Caco-2 (cell line): ENCODE data around the gene LIN28A. TPM values are rescaled to one million over a fixed set of nuclear protein-coding genes. Genes with fewer than 3 reads are reported as not detected.

Experiments used
- BruUV-seq: library from RNA; stranded (reverse); fragments of 400-500 nt; replicated peaks from 2 replicates; lab custom pipeline; 2021; lab: Mats Ljungman, UMichigan
- CTCF ChIA-PET: fragments of 300-600 bp; sonication (Branson Sonifier 250); formaldehyde crosslinking; loops from one replicate; lab custom pipeline; 2022; ENCODE audit warnings: antibody characterized with exemption; lab: Charles Lee
- POLR2A ChIA-PET: fragments of 300-600 bp; sonication (Branson Sonifier 250); formaldehyde crosslinking; loops from one replicate; lab custom pipeline; 2022; ENCODE audit warnings: antibody characterized with exemption; lab: Charles Lee
- DNase-seq, 2 experiments: peaks; one replicate each; pipeline versions ENCODE4 v3.0.0 to v3.0.0-alpha.2; 2020 to 2022
- H3K27me3 ChIP-seq: replicated peaks from 2 replicates; pipeline ENCODE4 v1.6.0; 2011; ENCODE audit warnings: low read length; ENCODE audit not compliant: control insufficient read depth, insufficient read depth
- H3K36me3 ChIP-seq: 2 replicates; pipeline ENCODE4 v1.5.1; 2011; ENCODE audit warnings: low read length; ENCODE audit not compliant: control insufficient read depth, insufficient read depth
- H3K4me1 ChIP-seq: fragments of 250-450 bp; sonication (Bioruptor Pico); 2 replicates; pipeline ENCODE4 v1.5.1; 2020; ENCODE audit warnings: mild to moderate bottlenecking
- H3K4me3 ChIP-seq: 2 replicates; pipeline ENCODE4 v1.5.1; 2011; ENCODE audit warnings: low read depth, mild to moderate bottlenecking, control low read depth, low read length
- H3K9me3 ChIP-seq: fragments of 250-450 bp; sonication (Bioruptor Pico); 2 replicates; pipeline ENCODE4 v1.5.1; 2020; ENCODE audit warnings: mild to moderate bottlenecking, moderate library complexity
- H3K27ac Mint-ChIP-seq: one replicate; pipeline ENCODE4 v1.8.0; 2022; ENCODE audit warnings: mixed read lengths; ENCODE audit not compliant: unreplicated experiment
- H3K27me3 Mint-ChIP-seq: one replicate; pipeline ENCODE4 v1.8.0; 2022; ENCODE audit warnings: mixed read lengths; ENCODE audit not compliant: insufficient read depth, unreplicated experiment
- H3K36me3 Mint-ChIP-seq: one replicate; pipeline ENCODE4 v1.8.0; 2022; ENCODE audit warnings: mild to moderate bottlenecking, mixed read lengths; ENCODE audit not compliant: insufficient read depth, unreplicated experiment
- H3K4me1 Mint-ChIP-seq: one replicate; pipeline ENCODE4 v1.8.0; 2022; ENCODE audit warnings: low read depth, mixed read lengths; ENCODE audit not compliant: unreplicated experiment
- H3K4me3 Mint-ChIP-seq: one replicate; pipeline ENCODE4 v1.8.0; 2022; ENCODE audit warnings: mild to moderate bottlenecking, moderate library complexity, mixed read lengths; ENCODE audit not compliant: unreplicated experiment
- H3K9me3 Mint-ChIP-seq: one replicate; pipeline ENCODE4 v1.8.0; 2022; ENCODE audit warnings: mixed read lengths; ENCODE audit not compliant: unreplicated experiment
- CTCF ChIP-seq, 2 experiments: fragments of 200-600 bp in 1 of 2; IDR thresholded peaks; 1 replicate in 1 of 2; 2 replicates in 1 of 2; pipeline versions ENCODE4 v1.5.1 to v1.8.0; 2011 to 2022; ENCODE audit warnings: antibody characterized with exemption in 1 of 2, control low read depth in 1 of 2, inconsistent platforms in 1 of 2, low read depth in 1 of 2, low read length in 1 of 2, mild to moderate bottlenecking in 1 of 2, moderate library complexity in 1 of 2; ENCODE audit not compliant: insufficient read depth in 1 of 2, severe bottlenecking in 1 of 2, unreplicated experiment in 1 of 2
- intact Hi-C: fragments of 100-400 bp; cut with micrococcal nuclease; formaldehyde crosslinking; loops from one replicate; pipeline ENCODE4 v1.10.0; 2022; ENCODE audit not compliant: unreplicated experiment
- total RNA-seq: library from RNA; stranded (reverse); gene quantifications from 2 replicates; pipeline ENCODE4 v1.2.3, GENCODE V29; 2022

Gene LIN28A
- total RNA-seq, 1 experiment from 2014 or later = 5.7 TPM

DNA sequence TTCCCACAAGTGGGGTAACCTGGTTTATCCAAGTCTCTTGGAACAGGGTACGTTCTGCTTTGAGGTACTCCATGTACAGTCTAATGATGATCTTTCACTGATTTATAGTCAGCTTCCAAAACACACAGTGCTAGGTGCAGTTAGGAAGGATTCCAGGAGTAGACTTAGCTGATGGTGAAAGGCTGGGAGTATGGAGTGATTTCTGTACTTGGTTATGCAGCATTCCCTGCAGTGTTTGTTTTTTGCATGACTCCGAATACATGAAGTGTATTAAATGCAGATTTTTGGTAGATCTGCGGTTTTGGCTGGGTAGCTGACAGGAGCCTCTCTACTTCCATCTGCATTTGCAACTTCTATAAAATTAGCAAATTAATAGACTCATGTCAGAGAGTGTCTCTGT, 65.4 kb downstream of the LIN28A start:
- no peaks in the 10 kb centered on the region for H3K9me3 ChIP-seq
- intact Hi-C loops = no loop called here
- no peak overlapping the region for H3K4me3 ChIP-seq
- H3K36me3 Mint-ChIP-seq = peaks cover 92% of the 10 kb centered on the region
- no peak overlapping the region for H3K27ac Mint-ChIP-seq
- no peak for DNase-seq
- TF ChIP-seq CTCF (IDR thresholded peaks at IDR 0.05; ENCODE audit: insufficient read depth in 1 of 2, low read depth in 1 of 2, low read length in 1 of 2, severe bottlenecking in 1 of 2, unreplicated experiment in 1 of 2) = no peak
- peaks cover 15% of the 10 kb centered on the region for H3K4me1 ChIP-seq
- H3K36me3 ChIP-seq = peaks cover 3% of the 10 kb centered on the region
- BruUV-seq = no TSS peak
- H3K27me3 Mint-ChIP-seq = no peaks in the 10 kb centered on the region
- H3K4me3 Mint-ChIP-seq = no peak overlapping the region
- ChIA-PET CTCF (no interaction called here), POLR2A (no interaction called here)
- no peaks in the 10 kb centered on the region for H3K9me3 Mint-ChIP-seq
- peaks cover under 1% of the 10 kb centered on the region for H3K4me1 Mint-ChIP-seq
- no peaks in the 10 kb centered on the region for H3K27me3 ChIP-seq

- intact Hi-C loops = no loop called here
- H3K36me3 ChIP-seq = peaks cover 3% of the 10 kb centered on the region
- H3K4me1 ChIP-seq = peaks cover 15% of the 10 kb centered on the region
- Mint-ChIP-seq H3K4me3 (no peak overlapping the region), H3K4me1 (no peaks in the 10 kb centered on the region), H3K27me3 (no peaks in the 10 kb centered on the region), H3K9me3 (no peaks in the 10 kb centered on the region), H3K27ac (no peak overlapping the region), H3K36me3 (peaks cover 90% of the 10 kb centered on the region)
- no peak for TF ChIP-seq CTCF (IDR thresholded peaks at IDR 0.05; ENCODE audit: insufficient read depth in 1 of 2, low read depth in 1 of 2, low read length in 1 of 2, severe bottlenecking in 1 of 2, unreplicated experiment in 1 of 2)
- H3K9me3 ChIP-seq = no peaks in the 10 kb centered on the region
- BruUV-seq = no TSS peak
- DNase-seq = no peak
- H3K27me3 ChIP-seq = no peaks in the 10 kb centered on the region
- ChIA-PET CTCF (no interaction called here), POLR2A (no interaction called here)
- H3K4me3 ChIP-seq = no peak overlapping the region
Observed at GRCh38 chr1:26476958-26477357, 66.3 kb downstream of the LIN28A start.

- Mint-ChIP-seq H3K27ac (no peak overlapping the region), H3K27me3 (no peaks in the 10 kb centered on the region), H3K9me3 (no peaks in the 10 kb centered on the region), H3K4me3 (no peak overlapping the region), H3K36me3 (peaks cover 91% of the 10 kb centered on the region), H3K4me1 (no peaks in the 10 kb centered on the region)
- peaks cover 15% of the 10 kb centered on the region for H3K4me1 ChIP-seq
- CTCF ChIA-PET = no interaction called here
- no peak overlapping the region for H3K4me3 ChIP-seq
- no peaks in the 10 kb centered on the region for H3K9me3 ChIP-seq
- no TSS peak for BruUV-seq
- intact Hi-C loops = no loop called here
- H3K36me3 ChIP-seq = peaks cover 3% of the 10 kb centered on the region
- no peak for DNase-seq
- no peaks in the 10 kb centered on the region for H3K27me3 ChIP-seq
- no peak for TF ChIP-seq CTCF (IDR thresholded peaks at IDR 0.05; ENCODE audit: insufficient read depth in 1 of 2, low read depth in 1 of 2, low read length in 1 of 2, severe bottlenecking in 1 of 2, unreplicated experiment in 1 of 2)
- POLR2A ChIA-PET = no interaction called here
Observed at GRCh38 chr1:26477446-26478152, 67.0 kb downstream of the LIN28A start.
